Measurements from ENCODE around the gene RBM47. TPM values are rescaled to one million over a fixed set of nuclear protein-coding genes. Genes with fewer than 3 reads are reported as not detected.

The RBM47 gene
- total and polyA plus RNA-seq, 9 of the 15 experiments (the other 6 are each of a cell fraction or from before 2014, with no cell fraction given) = 1.4 to 6.4 (median 3.3) TPM

GRCh38 chr4:40530961-40531635 lies 98.6 kb downstream of the RBM47 start (continued):
- TF ChIP-seq GABPB2 (CRISPR knock-in tag; conservative IDR thresholded peaks at IDR 0.05) (no peak), MYNN (IDR thresholded peaks at IDR 0.05) (0 out of 2 replicates have a peak, but pooled peaks have one; percentile 59), MYNN (CRISPR knock-in tag; IDR thresholded peaks at IDR 0.05) (no peak), SMARCE1 (IDR thresholded peaks at IDR 0.05) (peak; percentile 78), CHD1 (IDR thresholded peaks at IDR 0.05; ENCODE audit: low read length) (no peak), ZNF707 (CRISPR knock-in tag; conservative IDR thresholded peaks at IDR 0.05) (no peak), ZNF696 (CRISPR knock-in tag; conservative IDR thresholded peaks at IDR 0.05) (no peak), L3MBTL2 (IDR thresholded peaks at IDR 0.05) (no peak), CCAR2 (IDR thresholded peaks at IDR 0.05; ENCODE audit: low read depth, low read length) (no peak), MBD2 (IDR thresholded peaks at IDR 0.05; ENCODE audit: borderline replicate concordance, low read depth) (no peak), TOE1 (IDR thresholded peaks at IDR 0.05; ENCODE audit: borderline replicate concordance) (0 out of 2 replicates have a peak, but pooled peaks have one; percentile 20), TOE1 (CRISPR knock-in tag; IDR thresholded peaks at IDR 0.05; ENCODE audit: borderline replicate concordance, low read depth) (no peak)

- DNase-seq (ENCODE audit: extremely low read depth in 1 of 4, low spot score in 3 of 4) = peak in 1 of 4 experiments; percentile 16
- Histone ChIP-seq H3K79me2 (ENCODE audit: control insufficient read depth, insufficient read depth, low read length) (no peaks in the 10 kb centered on the region), H3K9me3 (replicated peaks; ENCODE audit: control insufficient read depth, insufficient read depth, low read depth, low read length) (no peaks in the 10 kb centered on the region), H3K4me2 (ENCODE audit: insufficient read depth, low read length) (no peak overlapping the region), H3K27me3 (ENCODE audit: control insufficient read depth in 2 of 2, insufficient read depth in 2 of 2, low read length in 2 of 2) (no peaks in the 10 kb centered on the region), H3K27ac (ENCODE audit: extremely low read depth, low read depth, low read length) (peak overlapping the region; percentile 85), H2AFZ (ENCODE audit: low read depth, low read length) (peak overlapping the region; percentile 97), H3K36me3 (ENCODE audit: control insufficient read depth, insufficient read depth, low read length) (no peaks in the 10 kb centered on the region), H4K20me1 (replicated peaks; ENCODE audit: control insufficient read depth, insufficient read depth, low read length) (no peaks in the 10 kb centered on the region), H3K9ac (ENCODE audit: insufficient read depth in 1 of 2, low read depth in 2 of 2, low read length in 2 of 2) (peak overlapping the region in 1 of 2 experiments; percentile 45; a peak in 2 of 4 replicates), H3K9me1 (ENCODE audit: control insufficient read depth, insufficient read depth, low read length) (no peaks in the 10 kb centered on the region), H3K4me3 (no peak overlapping the region), H3K4me1 (replicated peaks in 1 of 2; ENCODE audit: control insufficient read depth in 2 of 2, insufficient read depth in 2 of 2, low read length in 2 of 2) (peaks cover 9 to 28% of the 10 kb centered on the region in 2 experiments)
- FAIRE-seq = no peak
- no peak for ATAC-seq
- WGBS (ENCODE audit: insufficient coverage, low coverage, missing lambda C conversion rate) = 90% methylated on average over 1 of the region's 1 CpG
- intact Hi-C loops (cut with micrococcal nuclease) = no loop called here
- POLR2A ChIA-PET = interaction anchor here (1.3 to 1.5 kb wide), 3 partner anchors 11 to 76 kb away, joined by 3 to 4 read pairs (median 4); no protein-coding TSS in a partner anchor
- TF ChIP-seq TCFL5 (CRISPR knock-in tag; conservative IDR thresholded peaks at IDR 0.05) (no peak), SNRNP70 (optimal IDR thresholded peaks at IDR 0.05; ENCODE audit: low read depth, low read length) (no peak)
- CTCF ChIA-PET (ENCODE audit: low intra/inter-chr PET ratio) = no interaction called here
- in situ Hi-C loops (cut with MboI) = no loop called here
- BruUV-seq (replicated peaks) = no TSS peak
These were observed 102.9 kb downstream of the RBM47 start for GRCh38 chr4:40526741-40527140.
